Measurements from ENCODE around the gene ARHGAP33.

ARHGAP33 gene

DNA sequence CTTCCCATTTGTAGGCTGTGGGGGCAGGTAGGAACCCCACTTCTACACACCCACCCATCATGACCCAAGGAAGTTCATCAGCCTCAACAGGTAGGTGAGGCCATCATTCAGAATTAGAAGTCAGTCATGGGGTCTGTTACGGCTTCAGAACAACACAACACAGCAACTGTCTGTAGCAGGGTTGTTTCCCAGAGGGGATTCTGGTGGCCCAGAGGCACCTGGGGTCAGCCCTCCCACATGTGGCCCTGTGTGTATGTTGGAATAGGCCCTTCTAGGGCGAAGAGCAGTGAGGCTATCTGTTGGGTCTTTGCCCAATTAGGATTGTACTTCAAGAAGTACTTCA is 36.5 kb upstream of the ARHGAP33 start:
- FAIRE-seq (no peak), DNase-seq (ENCODE audit: insufficient read length, low spot score) (no peak)

DNA sequence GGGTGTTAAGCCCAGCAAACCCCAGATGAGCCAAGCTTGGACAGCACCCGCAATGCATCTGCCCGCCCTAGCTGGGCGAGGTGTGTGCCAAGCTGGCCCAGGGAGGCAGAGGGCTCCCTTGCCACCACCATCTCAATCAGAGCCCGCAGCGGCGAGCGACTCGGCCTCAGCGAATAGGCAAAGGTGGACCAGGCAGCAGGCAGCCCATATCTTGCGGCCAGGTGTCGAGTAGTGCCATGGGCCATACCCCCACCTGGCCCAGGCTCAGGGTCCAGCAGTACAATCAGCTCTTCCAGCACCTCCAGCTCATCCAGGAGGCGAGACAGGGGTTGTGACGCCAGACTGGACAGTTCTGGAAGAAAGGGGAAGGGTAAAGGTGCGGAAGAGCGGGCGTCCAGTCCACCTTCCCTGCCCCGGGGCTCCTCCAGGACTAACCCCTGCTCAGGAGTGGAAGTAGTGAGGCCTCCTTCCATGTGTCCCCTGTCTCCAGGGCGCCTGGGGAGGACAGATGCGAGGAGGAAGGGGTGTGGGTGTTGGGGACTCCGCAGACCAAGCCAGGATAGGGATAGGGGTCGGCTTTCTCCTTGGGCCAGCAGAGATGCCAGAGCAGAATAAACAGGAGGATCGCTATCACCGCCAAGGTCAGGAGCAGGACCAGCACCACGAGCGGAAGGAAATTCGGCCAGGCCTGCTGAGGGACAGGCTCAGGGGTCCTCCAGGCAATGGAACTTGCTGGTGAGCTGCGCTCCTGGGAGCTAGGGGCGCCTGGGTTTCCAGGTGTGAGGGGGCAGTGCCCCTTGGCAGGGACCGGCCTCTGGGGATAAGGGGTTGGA is 35.9 kb upstream of the ARHGAP33 start:
- DNase-seq (ENCODE audit: insufficient read length, low spot score), result no peak
- FAIRE-seq, result no peak

DNA sequence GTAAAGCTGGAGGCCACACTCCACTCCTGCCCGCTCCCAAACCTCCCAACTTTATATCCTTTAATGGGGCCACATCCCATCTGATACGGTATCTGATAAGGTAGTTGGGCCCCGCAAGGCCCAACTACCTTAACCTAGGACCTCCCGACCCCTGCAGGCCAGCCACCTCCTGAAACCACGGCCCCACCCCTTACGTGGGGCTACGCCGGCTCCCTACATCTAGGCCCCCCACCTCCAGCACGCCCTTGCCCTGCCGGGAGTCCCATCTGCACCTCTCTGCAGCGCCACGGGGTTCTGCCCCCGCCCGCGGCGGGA is 35.3 kb upstream of the ARHGAP33 start:
- DNase-seq (ENCODE audit: insufficient read length, low spot score) (no peak), FAIRE-seq (no peak)

DNA sequence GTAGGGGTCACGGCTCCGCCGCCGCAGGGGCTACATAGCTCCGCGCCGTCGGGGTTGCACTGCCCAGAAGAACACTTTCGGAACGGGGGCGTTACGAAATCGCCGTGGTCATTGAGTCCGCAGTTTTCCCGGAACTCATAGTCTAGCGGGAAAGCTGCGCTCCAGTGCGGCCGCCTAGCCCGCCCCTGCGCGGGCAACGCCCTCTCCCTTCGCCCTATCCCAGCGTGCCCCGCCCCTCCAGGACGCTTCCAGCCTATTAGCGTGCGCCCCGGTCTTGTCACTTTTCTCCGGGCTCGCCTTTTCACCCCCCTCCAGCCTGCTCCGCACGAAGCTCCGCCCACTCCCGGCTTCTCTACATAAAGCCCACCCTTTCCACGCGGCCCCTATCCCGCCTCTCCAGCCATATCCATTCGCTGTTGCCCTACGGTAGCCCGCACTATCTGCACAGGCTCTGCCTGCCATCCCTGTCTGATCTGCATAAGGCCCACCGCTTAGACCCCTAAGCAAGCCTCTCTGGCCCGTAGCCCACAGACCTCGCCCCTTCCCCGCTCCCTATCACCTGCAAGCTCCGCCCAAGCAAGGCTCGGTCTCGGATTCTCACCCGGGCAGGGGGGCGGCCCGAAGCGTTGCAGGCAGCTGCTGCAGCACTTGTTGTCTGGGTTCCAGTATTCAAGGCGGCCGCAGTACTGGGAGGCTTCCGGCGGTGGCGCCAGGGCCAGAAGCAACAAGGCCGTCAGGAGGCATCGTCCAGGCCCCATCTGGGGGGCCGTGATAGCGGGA is 34.8 kb upstream of the ARHGAP33 start:
- peak; percentile 93 for FAIRE-seq
- DNase-seq (ENCODE audit: insufficient read length, low spot score), result peak; percentile 99

DNA sequence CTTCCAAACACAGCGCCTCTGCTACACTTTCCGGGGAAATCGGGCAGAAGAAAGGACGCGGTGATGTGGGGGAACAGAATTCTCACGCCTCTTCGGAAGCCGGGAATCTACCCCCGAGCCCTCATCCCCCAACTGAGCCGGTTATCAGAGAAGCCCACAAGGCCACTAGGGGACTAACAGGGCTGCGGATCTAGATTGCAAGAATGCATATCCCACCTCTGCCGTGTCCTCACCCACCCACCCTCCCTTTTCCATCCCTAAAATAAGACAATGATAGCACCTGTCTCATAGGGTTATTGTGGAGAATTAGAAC is 34.2 kb upstream of the ARHGAP33 start:
- DNase-seq (ENCODE audit: insufficient read length, low spot score), result no peak
- no peak for FAIRE-seq

DNA sequence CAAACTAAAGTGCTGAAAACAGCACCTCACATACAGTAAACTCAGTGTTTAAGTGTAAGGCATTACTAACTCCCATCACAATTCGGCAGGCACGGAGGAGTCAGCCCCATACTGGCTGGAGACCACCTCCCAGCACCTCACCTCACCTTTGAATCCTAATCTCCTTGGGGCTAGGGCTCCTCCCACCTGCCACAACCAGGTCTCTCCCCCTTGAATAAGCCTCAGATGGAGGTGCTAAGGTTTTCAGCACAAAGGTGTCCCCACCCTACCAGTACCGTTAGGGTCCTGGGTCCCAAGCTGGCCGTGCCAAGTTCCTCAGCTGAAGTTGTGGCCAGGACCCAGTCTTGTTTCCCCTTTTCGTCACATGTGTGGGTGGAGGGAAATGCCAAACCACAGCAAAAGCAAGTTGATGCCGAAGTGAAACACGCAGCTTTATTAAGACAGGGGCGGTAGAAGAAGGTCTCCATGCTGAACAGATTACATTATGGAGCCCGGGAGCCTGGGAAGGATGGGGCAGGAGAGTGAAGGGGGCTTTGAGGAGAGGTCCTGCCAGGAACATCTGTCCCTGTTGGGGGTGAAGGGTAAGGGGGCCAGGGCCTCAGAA is 33.1 kb upstream of the ARHGAP33 start, which contains the start of gene IGFLR1:
Gene IGFLR1 (minus strand): TSS at position 332 of the 604 bp plus-strand sequence. CDS start 1,272 bp downstream, outside the sequence.
- peak; percentile 93 for FAIRE-seq

DNA sequence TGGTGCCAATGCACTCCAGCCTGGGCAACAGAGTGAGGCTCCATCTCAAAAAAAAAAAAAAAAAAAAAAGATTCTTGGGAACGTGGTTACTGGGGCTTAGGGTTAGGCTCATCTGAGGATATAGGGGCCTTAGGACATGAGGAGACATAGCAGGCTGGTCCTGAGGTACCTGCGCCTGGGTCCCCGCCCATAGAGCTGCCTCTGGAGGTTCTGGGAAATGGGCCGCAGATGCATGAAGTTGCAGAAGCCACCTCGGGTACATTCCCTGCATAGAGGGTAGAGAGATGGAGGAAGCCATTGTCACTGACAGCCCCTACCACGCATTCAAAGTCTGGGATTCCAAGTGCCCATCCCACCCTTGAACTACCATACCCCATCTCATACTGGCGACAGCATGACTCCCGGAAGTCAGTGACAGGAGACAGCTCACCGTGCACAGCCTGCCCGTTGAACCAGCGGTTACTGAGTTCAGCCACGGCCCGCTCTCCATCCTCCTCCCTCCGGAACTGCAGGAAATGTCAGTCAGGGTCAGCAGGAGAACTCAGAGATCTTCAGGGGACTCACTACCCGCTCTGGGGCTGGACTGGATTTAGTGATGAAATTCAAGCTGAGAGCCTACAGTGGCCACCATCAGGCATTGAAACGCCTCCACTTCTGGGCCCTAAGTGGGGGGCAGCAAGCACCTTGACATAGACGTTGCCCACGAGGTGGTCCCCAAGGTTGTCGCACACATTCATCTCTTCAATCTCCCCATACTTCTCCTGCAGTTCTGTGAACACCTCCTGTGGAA is 31.5 kb upstream of the ARHGAP33 start:
- no peak for DNase-seq (ENCODE audit: insufficient read length, low spot score)
- FAIRE-seq, result no peak

More for the DNA sequence above, 33.1 kb upstream of the ARHGAP33 start, which contains the start of gene IGFLR1:
- DNase-seq (ENCODE audit: insufficient read length, low spot score), result no peak

DNA sequence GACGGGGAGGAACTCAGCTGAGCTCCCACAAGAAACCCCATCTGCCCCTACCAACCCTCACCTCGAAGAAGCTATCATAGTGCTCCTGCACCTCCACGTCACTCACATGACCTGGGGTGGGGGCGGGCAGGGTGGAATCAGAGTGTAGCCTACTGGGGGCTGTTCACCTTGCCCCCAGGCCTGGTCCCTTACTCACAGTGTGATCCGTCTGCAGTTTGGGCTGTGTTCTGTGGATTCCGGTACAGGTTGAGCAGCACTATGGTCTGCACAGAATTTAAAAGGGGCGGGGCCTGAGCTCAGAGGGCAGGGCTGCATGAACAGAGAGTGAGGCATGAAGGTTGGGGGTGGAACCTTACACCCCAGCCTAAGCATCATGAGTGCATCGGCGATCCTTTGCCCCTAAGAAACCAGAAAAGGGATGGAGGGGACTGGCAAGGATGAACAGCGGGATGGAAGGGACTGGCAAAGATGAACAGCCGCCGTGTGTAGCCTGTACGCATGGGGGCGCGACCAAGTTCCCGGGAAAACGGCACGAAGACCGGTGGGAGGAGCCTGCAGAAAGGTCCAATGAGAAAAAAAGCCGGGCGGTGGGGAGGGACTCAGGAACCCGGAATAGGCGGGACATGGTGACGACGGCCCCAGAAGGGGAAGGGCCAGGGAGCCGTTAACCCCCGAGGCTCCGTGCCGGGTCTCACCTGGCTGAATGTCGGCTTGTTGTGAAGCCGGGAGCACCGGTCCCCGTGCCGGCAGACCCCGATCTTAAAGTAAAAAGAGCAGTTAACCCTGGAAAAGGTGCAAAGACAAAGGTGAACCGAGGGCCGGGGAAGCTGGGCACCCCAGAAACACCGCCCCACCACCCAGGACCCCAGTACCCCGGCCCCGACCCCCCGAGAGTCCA is 30.7 kb upstream of the ARHGAP33 start:
- DNase-seq (ENCODE audit: insufficient read length, low spot score) (no peak), FAIRE-seq (no peak)

DNA sequence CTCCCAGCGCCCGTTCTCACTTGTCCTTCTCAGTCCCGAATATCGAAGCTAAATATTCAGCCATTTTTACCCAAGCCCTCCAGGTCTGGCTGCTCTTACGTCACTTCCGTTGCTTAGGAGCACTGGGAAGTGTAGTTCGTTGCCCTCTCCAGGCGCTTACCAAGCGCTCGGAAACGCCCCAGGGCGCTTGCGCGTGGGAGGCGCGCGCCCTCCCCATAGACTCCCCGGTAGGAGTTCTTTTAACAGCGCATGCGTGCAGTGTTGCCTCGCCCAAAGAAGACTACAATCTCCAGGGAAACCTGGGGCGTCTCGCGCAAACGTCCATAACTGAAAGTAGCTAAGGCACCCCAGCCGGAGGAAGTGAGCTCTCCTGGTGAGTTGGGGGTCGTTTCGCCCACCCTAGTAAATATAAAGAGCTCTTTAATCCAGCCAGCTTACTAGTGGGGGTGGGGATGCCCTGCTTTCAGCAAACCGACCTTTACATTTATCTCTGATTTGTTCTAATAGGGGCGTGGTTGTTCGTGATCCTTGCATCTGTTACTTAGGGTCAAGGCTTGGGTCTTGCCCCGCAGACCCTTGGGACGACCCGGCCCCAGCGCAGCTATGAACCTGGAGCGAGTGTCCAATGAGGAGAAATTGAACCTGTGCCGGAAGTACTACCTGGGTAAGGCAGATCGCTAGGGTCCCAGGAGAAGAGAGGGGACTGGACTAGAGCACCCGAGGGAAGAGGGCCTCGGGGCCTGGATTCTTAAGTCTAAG is 29.9 kb upstream of the ARHGAP33 start, which contains the start of the genes PSENEN and U2AF1L4:
Gene PSENEN (plus strand): TSS at position 324 of the 759 bp plus-strand sequence. CDS start 280 bp downstream, at position 604.
Gene U2AF1L4 (minus strand): TSS at position 91 of the 759 bp plus-strand sequence. CDS start 27 bp downstream, at position 64.
- FAIRE-seq, result peak; percentile 97

DNA sequence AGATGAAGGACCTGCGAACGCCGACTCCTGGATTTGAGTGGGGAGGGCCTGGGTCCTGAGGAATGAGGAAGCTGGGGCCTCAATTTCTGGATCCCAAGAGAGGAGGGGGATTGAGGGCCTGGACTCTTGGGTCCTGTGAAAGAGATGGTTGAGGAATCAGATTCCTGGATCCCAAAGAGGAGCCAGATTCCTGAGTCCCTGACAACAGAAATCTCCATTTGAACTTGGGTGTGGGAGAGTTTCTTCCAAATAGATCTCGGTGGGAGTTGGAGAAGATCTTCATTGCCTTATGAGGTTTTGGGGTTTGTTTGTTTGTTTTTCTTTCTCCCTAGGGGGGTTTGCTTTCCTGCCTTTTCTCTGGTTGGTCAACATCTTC is 29.3 kb upstream of the ARHGAP33 start:
- no peak for DNase-seq (ENCODE audit: insufficient read length, low spot score)
- FAIRE-seq, result no peak

More for the DNA sequence above, 29.9 kb upstream of the ARHGAP33 start, which contains the start of the genes PSENEN and U2AF1L4:
- DNase-seq (ENCODE audit: insufficient read length, low spot score), result peak; percentile 68

- DNase-seq (ENCODE audit: insufficient read length, low spot score), result no peak
- FAIRE-seq, result no peak
These were observed 28.8 kb upstream of the ARHGAP33 start for GRCh38 chr19:35746531-35746930.

- FAIRE-seq, result peak; percentile 99
- peak; percentile 87 for DNase-seq (ENCODE audit: insufficient read length, low spot score)
These were observed 27.0 kb upstream of the ARHGAP33 start, which contains the start of gene LIN37 for GRCh38 chr19:35748106-35749020. TSS of gene LIN37 (plus strand) at chr19:35748576. CDS start at chr19:35748725, 149 bp downstream.

DNA sequence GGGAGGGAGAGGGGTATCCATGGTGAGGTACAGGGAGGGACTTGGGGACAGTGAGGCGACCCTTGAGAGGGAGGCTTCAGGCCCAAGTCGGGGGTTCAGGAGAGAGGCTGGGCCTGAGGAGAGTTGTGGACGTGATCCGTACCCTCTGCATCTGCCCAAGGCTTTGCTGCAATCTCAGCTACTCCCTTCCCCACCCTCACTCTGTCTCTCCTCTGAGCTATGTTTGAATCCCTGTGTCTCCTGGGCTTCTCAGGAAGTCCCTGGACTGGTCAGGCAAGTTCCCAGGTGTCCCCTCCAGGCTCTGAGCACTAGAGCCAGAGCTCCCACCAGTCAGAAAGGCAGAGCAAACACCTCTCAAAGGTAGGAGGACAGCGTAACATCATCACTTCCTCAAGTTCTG is 25.2 kb upstream of the ARHGAP33 start:
- FAIRE-seq (no peak), DNase-seq (ENCODE audit: insufficient read length, low spot score) (no peak)

DNA sequence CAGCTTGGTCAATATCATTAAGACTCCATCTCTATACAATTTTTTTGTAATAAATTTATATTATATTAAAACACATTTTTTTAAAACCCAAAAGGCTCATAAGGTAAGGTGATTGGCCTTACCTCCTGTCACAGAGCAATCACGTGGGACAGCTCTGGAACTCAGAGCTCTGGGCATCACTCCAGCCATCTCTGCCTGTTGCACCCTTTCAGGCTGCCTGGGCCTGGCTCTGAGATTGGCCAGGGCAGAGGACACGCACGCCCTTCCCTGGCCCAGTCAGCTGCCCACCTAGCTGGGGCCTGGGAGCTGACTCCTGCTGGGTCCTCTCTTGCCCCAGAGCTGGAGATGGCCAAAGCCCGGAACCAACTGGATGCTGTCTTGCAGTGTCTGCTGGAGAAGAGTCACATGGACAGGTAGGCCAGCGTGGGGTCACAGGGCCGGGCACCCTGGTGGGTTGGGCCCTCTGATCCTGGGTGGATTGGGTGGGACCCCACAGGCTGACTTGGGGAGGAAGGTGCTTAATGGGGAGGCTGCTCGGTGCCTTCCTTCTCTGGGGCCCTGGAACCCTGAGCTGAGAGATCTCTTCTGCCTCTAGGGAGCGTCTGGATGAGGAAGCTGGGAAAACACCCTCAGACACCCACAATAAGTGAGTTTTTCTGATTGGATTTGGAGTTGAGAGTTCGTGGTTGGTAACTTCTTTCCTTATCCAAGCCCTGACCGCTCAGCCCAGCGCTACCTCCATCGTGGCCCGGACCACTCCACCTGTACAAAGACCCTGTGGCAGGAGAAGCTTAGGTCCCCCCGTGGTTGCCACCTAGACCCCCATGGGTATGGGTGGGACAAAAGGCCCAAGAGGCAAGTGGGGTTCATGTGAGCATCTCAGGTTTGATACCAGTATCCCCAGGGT is 23.3 kb upstream of the ARHGAP33 start:
- FAIRE-seq (no peak), DNase-seq (ENCODE audit: insufficient read length, low spot score) (no peak)

DNA sequence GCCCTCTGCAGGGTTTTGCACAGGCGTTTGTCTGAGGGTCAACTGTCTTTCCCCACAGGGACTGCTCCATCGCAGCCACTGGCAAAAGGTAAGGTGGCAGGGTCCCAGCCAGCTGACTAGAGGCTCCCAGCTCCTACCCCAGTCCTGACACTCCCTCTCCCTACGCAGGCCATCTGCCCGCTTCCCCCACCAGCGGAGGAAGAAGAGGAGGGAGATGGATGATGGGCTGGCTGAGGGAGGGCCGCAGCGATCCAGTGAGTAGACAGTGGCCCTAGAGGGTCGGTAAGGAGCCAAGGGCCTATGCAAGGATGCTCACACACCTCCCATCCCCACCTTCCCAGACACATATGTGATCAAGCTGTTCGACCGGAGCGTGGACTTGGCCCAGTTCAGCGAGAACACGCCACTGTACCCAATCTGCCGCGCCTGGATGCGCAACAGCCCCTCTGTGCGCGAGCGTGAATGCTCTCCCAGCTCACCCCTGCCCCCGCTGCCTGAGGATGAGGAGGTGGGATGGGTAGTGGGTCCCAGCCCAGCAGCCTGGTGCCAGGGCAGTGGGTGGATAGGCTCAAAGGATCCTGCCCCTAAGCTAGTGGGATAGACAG is 22.5 kb upstream of the ARHGAP33 start:
- no peak for FAIRE-seq

GRCh38 chr19:35753634-35754369 is 21.6 kb upstream of the ARHGAP33 start:
- no peak for DNase-seq (ENCODE audit: insufficient read length, low spot score)
- no peak for FAIRE-seq

More for the DNA sequence above, 22.5 kb upstream of the ARHGAP33 start:
- DNase-seq (ENCODE audit: insufficient read length, low spot score), result no peak
